Suprapubic skin (tissue), 3 donors: ENCODE measurements around the gene NTSR1.

Experiments
- POLR2A ChIP-seq, 2 donors: fragments of 450-650 bp; IDR thresholded peaks; one replicate each; pipeline ENCODE4 v1.6.1; 2017; ENCODE audit warnings: antibody characterized with exemption in 2 of 2, mild to moderate bottlenecking in 2 of 2, moderate library complexity in 2 of 2
- TF ChIP-seq, protein P1 (sequence below), 2 donors: fragments of 200-600 bp in 1 of 2; fragments of 450-650 bp in 1 of 2; sonication (generic) in 1 of 2; IDR thresholded peaks; one replicate each; pipeline ENCODE4 v1.5.1; 2016 to 2019; ENCODE audit warnings: antibody characterized with exemption in 2 of 2, mild to moderate bottlenecking in 1 of 2, moderate library complexity in 1 of 2

DNA sequence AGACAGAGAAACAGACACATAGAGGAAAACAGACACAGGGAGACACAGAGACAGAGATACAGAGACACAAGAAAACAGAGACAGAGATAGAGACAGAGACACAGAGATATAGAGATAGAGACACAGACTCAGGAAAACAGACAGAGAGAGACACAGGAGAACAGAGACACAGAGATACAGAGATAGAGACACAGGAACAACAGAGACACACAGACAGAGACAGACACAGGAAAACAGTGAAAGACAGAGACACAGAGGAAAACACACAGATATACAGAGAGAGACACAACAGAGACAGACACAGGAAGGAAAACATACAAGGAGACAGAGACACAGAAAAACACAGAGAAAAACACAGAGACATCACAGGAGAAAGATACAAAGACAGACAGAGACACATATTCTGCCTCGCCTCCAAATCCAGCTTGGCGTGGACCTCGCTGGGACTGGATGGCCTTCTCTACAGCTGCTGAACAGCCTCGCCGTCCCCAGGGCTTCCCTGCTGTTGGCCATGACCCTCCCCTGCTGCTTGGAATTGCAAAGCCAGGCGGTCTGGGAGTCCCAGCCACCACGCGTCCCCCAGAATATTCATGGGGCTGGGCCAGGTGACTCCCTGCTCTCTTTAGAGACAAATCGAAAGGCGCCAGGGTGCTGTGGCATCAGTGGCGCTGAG, 36.8 kb downstream of the NTSR1 start:
- TF ChIP-seq, protein P1, sequence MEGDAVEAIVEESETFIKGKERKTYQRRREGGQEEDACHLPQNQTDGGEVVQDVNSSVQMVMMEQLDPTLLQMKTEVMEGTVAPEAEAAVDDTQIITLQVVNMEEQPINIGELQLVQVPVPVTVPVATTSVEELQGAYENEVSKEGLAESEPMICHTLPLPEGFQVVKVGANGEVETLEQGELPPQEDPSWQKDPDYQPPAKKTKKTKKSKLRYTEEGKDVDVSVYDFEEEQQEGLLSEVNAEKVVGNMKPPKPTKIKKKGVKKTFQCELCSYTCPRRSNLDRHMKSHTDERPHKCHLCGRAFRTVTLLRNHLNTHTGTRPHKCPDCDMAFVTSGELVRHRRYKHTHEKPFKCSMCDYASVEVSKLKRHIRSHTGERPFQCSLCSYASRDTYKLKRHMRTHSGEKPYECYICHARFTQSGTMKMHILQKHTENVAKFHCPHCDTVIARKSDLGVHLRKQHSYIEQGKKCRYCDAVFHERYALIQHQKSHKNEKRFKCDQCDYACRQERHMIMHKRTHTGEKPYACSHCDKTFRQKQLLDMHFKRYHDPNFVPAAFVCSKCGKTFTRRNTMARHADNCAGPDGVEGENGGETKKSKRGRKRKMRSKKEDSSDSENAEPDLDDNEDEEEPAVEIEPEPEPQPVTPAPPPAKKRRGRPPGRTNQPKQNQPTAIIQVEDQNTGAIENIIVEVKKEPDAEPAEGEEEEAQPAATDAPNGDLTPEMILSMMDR (IDR thresholded peaks at IDR 0.05) = no peak
- no peak for TF ChIP-seq POLR2A (IDR thresholded peaks at IDR 0.05)
